Central memory CD4-positive, alpha-beta T cell (primary cell): ENCODE results near the gene TMEM229A.
"Not testable (repeated sequence)": the region's sequence is repeated elsewhere in the genome, so short reads cannot be mapped to it uniquely, and the experiment has no call there.

Experiments used
- DNase-seq: peaks from one replicate; pipeline ENCODE4 v3.0.0; 2022

TMEM229A gene

DNA sequence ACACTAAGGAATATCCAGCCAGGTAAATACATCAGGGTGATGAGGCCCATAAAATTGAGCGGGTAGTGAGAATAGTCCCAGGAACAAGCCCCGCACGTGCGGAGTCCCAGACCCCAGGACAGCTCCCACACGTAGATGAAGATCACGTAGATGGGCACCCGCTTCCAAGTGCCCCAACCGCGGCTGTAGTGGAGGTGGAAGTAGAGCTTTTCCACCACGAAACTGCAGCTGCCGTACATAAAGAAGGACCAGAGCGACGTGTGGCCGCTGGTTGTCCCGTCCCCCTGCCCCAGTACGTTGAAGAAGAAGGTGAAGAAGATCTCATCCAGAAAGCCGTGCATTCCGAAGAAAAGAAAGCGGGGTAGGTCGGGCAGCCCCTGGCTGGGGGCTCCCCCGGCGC is 948 bp downstream of the TMEM229A start:
- no peak for DNase-seq

DNA sequence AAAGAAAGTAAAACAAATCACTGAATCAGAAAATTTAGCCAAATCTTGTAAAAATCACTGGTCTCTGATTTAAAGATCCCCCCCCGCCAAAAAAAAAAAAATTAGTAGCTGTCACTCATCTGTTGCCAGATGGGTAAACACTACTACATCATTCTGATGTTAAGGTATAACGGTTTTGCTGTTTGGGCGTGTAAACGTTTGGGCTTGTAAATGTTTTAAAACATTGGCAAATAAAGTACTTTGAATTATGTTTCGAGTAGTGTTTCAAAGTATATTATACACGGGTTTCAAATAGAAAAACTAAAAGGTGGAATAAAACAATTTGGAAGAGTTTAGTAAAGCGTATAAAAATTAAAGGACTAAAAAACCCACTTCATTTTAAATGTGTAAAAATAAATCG is 1.5 kb downstream of the TMEM229A start:
- DNase-seq: no peak

DNA sequence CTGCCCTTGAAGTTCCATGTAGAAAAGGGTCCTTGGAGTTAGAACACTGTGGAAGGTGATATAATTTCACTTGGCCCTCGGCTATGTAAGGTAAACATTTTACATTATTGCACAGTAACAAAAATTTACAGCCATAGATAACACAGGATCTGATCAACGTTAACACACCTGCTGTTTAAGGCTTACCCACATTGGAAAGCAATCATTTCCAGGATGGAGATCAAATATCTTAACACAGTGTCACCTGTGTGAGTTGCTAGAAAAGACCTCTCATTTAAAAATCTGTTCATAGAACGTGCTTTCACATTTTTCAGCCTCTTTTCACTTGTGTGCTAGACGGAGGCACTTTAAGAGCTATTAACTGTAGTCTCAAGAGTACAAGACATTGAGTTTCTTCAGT is 1.9 kb downstream of the TMEM229A start:
- DNase-seq: no peak

DNA sequence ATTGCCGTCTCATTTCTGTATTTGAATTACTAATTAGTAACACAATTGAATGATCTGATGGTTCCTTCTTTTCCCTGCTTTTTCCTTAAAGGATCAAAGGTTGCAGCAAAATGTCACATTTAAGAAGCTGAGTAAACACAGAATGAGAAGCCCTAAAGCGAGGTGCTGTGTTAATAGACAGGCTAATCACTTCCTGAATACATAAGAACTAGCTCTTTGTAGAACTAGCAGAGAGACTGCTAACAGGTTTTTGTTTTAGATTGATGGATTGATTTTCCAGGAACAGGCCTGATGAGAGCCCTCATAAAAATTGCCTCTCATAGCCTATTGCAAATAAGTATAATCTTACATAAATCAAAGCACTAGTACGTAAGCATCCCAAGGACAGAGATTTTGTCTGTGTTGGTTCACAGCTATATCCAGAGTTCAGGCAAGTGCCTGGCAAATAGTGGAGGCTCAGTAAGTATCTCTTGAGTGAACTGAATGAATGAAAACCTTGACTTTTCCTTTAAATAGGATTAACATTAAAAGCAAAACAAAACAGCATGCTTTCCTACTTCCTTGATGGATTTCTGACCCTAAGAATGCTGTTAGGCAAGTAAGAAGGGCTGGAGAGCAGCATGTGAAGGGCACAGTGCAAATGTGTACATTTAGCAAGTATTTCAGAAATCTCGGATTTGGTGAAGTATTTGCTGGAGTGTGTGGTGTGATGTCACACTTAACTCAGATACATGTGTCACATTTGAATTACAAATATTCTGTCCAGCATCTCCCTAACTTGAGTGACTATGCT is 3.3 kb downstream of the TMEM229A start:
- DNase-seq: no peak

DNA sequence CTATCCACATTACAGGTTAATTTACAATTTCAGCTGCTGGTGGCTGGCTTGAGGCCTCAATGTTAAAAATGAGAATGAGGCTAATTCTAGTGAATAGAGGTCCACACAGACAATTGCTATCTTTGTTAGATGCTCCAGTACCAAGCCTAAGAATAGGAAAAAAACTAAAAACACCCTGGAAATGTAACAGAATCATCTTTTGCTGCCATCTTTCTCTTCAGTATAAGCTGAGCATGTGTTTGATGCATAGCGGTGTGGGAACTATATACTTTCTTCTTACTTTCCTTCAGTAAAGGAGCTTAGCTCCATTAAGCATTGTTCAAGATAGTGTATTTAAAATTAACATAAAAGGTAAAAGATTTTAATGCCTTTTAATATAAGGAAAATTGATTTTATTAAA is 5.6 kb downstream of the TMEM229A start:
- DNase-seq: no peak

DNA sequence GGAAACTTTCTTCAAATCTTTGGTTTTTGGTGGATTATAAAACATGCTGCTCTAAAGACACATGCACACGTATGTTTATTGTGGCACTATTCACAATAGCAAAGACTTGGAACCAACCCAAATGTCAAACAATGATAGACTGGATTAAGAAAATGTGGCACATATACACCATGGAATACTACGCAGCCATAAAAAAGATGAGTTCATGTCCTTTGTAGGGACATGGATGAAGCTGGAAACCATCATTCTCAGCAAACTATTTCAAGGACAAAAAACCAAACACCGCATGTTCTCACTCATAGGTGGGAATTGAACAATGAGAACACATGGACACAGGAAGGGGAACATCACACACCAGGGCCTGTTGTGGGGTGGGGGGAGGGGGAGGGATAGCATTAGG is 8.5 kb downstream of the TMEM229A start:
- not testable (repeated sequence) for DNase-seq

DNA sequence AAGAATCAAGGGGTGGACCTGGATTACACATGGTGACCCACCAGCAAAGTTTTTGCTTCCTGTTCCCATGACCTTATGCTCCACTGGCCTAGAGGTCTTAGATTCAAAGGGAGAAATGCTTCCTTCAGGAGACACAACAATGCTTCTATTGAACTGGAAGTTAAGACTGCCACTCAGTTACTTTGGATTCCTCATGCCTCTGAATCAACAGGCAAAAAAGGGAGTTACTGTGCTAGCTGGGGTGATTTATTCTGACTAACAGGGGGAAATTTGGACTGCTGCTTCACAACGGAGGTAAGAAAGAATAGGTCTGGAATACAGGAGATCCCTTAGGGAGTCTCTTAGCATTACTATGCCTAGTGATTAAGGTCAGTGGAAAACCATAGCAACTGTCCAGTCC is 10.3 kb downstream of the TMEM229A start:
- DNase-seq: no peak

DNA sequence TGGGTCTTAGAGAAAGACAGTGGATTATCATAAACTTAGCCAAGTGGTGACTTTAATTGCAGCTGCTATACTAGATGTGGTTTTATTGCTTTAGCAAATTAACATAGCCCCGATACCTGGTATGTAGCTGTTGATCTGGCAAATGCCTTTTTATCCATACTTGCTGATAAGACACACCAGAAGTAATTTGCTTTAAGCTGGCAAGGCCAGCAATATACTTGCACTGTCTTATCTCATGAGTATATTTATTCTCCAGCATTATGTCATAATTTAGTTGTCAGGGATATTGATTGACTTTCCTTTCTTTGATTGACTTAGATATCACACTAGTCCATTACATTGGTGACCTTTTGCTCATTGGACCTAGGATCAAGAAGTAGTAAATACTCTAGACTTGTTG is 12.8 kb downstream of the TMEM229A start:
- no peak for DNase-seq

DNA sequence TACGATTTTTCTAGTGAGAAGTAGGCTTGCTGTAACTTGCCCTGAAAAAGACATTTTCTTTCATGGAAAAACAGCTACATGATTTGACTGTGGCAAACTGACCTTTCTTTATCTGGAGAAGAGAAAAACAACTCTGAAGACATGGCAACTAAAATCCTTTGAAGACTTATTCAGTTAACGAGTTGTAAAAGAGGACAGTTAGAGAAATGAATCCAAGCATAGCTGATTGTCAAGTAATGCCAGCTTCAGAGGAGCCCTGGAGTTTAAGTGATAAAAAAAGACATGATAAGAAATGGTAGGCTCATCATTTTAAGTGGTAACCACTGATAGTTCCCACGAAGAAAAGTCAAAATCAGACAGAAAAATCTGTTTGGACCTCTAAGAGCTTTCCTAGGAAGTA is 19.6 kb downstream of the TMEM229A start:
- DNase-seq: no peak

DNA sequence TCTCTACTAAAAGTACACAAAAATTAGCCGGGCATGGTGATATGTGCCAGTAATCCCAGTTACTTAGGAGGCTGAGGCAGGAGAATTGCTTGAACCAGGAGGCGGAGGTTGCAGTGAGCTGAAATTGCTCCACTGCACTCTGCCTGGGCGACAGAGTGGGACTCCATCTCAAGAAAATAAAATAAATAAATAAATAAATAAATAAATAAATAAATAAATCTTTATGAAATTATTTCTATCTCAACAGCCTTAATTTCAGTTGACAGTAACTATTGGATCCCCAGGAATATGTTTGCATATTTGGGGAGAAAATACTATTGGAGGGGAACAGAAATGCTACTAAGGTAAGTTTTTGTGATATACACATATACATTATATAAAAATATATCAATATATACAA is 20.0 kb downstream of the TMEM229A start:
- DNase-seq: no peak

DNA sequence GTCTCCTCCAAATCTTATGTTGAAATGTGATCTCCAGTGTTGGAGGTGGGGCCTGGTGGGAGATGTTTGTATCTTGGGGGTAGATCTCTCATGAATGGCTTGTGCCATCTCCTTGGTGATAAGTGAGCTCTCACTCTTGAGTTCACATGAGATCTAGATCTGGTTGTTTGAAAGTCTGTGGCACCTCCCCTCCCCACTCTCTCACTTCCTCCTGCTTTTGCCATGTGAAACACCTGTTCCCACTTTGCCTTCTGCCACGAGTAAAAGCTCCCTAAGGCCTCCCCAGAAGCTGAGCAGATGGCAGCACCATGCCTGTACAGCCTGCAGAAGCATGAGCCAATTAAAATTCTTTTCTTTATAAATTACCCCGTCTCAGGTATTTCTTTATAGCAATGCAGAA is 23.5 kb downstream of the TMEM229A start:
- DNase-seq: no peak

DNA sequence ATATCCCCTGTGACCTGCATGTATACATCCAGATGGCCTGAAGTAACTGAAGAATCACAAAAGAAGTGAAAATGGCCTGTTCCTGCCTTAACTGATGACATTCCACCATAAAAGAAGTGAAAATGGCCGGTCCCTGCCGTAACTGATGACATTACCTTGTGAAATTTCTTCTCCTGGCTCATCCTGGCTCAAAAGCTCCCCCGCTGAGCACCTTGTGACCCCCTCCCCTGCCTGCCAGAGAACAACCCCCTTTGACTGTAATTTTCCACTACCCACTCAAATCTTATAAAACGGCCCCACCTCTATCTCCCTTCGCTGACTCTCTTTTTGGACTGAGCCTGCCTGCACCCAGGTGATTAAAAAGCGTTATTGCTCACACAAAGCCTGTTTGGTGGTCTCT is 24.6 kb downstream of the TMEM229A start:
- not testable (repeated sequence) for DNase-seq

DNA sequence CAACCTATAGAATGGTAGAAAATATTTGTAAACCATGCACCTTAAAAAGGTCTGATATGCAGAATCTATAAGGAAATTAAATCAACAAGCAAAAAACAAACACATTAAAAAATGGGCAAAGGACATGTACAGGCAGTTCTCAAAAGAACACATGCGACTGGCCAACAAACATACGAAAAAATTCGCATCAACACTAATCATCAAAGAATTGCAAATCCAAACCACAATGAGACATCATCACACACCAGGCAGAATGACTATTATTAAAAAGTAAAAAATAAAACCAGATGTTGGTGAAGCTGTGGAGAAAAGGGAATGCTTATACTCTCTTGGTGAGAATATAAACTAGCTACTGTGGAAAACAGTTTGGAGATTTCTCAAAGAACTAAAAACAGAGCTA is 33.2 kb downstream of the TMEM229A start:
- DNase-seq: no peak

DNA sequence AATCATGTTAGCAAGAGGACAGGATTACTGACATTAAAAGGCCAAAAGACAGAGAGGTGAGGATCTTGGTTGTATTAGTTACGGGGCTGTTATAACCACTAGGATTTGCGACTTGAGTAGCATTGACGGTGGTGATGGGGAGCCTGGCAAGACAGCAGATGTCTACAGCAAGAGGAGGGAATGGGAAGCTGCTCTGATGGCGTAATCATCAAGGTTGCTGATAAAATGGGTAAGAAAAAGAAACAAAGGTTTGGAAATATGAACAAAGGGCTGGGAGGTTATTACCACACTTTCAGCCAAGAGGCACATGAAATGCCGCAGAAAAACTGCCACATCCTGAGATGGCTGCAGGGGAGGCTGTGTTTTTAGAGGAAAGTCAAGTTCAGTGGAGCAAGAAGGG is 33.9 kb downstream of the TMEM229A start:
- DNase-seq: no peak

DNA sequence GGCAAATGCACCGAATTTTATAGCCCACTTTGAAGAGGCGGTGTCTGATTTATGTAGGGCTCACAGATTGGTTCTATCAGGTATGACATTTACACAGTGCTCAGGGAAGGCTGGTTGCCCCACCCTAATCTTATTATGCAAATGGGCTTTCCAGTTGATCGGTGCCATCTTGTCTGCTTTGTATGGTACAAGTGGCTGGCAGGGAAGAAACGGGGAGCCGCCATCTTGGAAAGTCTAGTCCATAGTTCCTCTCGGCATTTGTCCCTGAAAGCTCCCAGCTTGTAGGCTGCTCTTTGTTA is 36.6 kb downstream of the TMEM229A start:
- DNase-seq: no peak

DNA sequence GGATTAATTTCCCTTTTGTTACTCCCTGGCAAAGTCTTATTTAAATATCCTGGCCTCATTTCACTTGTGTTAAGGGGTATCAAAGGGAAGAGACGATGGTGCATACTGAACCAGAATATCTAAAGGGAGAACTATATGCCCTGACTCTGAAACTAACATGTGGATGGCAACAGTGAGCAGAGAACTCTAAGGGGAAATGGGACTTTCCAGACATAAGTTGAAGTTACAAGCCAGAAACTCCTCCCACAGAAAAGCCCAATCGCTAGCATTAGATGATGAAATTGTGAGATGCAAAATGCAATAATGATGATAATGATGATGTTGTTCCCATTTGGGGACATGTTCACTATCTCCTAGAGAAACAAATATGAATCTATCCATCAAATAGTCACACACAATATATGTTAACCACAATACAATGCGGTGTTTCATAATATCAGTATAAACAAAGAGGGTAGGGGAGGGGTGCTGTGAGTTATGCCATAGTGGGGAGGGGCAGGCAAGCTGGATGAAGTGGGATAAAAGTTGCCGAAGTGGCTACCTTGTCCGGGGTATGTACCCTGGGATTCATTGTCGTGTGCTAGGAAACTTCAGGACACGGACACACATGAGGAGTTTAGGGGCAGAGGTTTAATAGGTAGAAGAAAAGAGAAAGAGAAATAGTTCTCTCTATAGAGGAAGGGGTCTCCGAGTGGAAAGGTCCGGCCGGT is 37.1 kb downstream of the TMEM229A start:
- DNase-seq: no peak

DNA sequence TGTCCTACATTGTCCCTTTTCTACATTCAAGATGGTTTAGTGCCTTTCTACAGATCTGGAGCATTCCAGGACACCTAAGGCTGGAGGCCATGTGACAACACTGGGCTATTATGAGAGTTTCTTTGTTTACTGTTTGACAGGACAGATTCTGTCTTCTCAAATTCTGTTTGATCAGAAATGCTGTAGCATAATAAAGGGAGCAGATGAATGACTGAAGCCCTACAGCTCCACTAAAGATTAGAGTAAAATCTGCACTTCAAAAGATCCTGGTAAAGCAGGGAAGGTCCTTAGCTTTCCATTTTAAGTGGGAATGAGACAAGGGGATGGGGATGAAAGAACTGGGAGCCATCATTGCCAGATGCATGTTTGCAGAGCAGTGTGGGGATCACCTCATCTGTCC is 38.4 kb downstream of the TMEM229A start:
- DNase-seq: no peak

DNA sequence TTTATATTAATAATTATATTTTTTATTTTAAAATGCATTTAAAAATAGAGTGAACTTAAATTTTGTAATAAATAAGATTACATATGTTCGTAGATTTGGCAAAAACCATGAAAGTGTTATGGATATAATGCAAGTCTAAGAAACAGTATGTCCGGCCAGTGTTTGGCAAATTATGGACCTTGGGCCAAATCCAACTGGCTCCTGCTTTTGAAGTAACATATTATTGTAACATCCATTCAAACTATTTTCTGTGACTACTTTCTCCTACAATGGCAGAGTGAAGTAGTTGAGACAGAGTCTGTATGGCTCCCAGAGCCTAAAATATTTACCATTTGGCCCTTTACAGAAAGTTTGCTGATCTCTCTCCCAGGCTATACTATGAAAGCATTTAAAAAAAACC is 38.9 kb downstream of the TMEM229A start:
- no peak for DNase-seq

DNA sequence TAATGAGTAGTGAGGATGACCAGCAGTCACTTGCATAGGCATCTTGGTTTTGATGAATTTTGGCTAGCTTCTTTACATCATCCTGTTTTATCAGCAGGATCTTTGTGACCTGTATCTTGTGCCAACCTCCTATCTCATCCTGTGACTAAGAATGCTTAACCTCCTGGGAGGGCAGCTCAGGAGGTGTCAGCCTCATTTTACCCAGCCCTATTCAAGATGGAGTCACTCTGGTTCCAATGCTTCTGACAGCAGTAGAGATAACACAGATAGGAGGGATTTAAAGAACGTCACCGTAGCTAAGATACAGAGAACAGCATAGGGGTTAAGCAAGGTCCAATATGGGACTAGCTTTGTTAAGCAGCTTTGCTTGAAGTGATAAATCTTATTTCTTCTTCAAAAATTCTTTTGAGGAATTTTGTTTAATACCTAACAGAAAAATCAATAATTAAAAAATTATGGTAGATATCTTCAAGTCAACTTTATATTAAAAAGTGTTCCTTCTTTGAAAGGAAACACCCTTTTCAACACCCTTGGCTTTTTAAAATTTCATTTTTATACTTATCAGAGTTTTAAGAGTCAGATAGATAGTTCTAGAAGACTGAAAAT is 39.9 kb downstream of the TMEM229A start:
- no peak for DNase-seq

DNA sequence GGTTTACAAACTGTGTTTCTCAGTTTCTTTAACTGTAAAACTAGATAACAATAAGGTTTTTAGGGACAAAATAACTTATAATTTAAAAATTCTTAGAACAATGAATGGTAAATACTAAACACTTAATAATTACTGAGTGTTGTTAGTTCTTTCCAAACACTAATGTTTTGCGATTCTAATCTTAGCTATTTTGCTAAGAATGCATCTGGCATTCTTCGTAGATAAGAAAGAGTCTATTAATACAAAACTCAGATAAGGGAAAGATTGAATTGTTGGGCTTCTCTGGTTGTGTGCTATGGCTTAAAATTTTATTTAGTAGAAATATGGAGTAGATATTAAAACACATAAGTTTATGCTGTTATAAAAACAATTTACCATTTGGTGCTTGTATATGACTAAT is 45.4 kb downstream of the TMEM229A start:
- no peak for DNase-seq
